NCI-H1092 (cell line): ENCODE measurements around the gene CMTM7.

Experiments used
- DNase-seq: peaks from one replicate; lab custom pipeline; 2025; lab: John Stamatoyannopoulos, UW

CMTM7 gene

GRCh38 chr3:32492684-32493436, 101.2 kb downstream of the CMTM7 start:
- no peak for DNase-seq

- no peak for DNase-seq
These were observed 102.1 kb downstream of the CMTM7 start for GRCh38 chr3:32493437-32494414.

- DNase-seq: no peak
These were observed 103.4 kb downstream of the CMTM7 start for GRCh38 chr3:32495085-32495484.

- no peak for DNase-seq
These were observed 104.0 kb downstream of the CMTM7 start for GRCh38 chr3:32495609-32496008.

GRCh38 chr3:32498252-32498651, 106.6 kb downstream of the CMTM7 start:
- DNase-seq: no peak

- DNase-seq: no peak
These were observed 107.3 kb downstream of the CMTM7 start for GRCh38 chr3:32498992-32499391.

GRCh38 chr3:32499585-32499984, 107.9 kb downstream of the CMTM7 start:
- DNase-seq: no peak

GRCh38 chr3:32500231-32500630, 108.6 kb downstream of the CMTM7 start:
- no peak for DNase-seq

- DNase-seq: no peak
These were observed 109.5 kb downstream of the CMTM7 start for GRCh38 chr3:32500880-32501782.

GRCh38 chr3:32501783-32502117, 110.1 kb downstream of the CMTM7 start:
- no peak for DNase-seq

GRCh38 chr3:32502118-32502945, 110.7 kb downstream of the CMTM7 start, which contains the start of gene CMTM6:
CMTM6 (minus strand) TSS chr3:32502852; CDS start chr3:32502745, 107 bp downstream.
- DNase-seq: peak; percentile 37

GRCh38 chr3:32502946-32503286, 111.3 kb downstream of the CMTM7 start:
- no peak for DNase-seq
